ENCODE measurements around the gene WBP11. TPM values are rescaled to one million over a fixed set of nuclear protein-coding genes. Genes with fewer than 3 reads are reported as not detected.

Gene WBP11
- total RNA-seq, 1 experiment from 2014 or later = 47.3 TPM

- DNase-seq (ENCODE audit: low read depth, low spot score) = no peak
- intact Hi-C loops (cut with micrococcal nuclease; ENCODE audit: unreplicated experiment) = no loop called here
- Histone ChIP-seq H3K27me3 (ENCODE audit: control insufficient read depth, insufficient read depth, low read length) (no peaks in the 10 kb centered on the region), H3K9me3 (ENCODE audit: control insufficient read depth, insufficient read depth, low read depth, low read length) (no peaks in the 10 kb centered on the region), H3K4me1 (ENCODE audit: control insufficient read depth, insufficient read depth, low read length) (no peaks in the 10 kb centered on the region), H3K27ac (ENCODE audit: low read length) (no peak overlapping the region), H3K36me3 (ENCODE audit: control insufficient read depth, insufficient read depth, low read length) (peaks cover 31% of the 10 kb centered on the region), H3K4me3 (ENCODE audit: low read depth in 2 of 2, low read length in 2 of 2) (no peak overlapping the region)
- no peak for ATAC-seq
- in situ Hi-C loops (cut with HindIII; ENCODE audit: low pct_unique_long_range_greater_than_20kb, low sequenced_read_pairs) = no loop called here
- ChIA-PET CTCF (no interaction called here), POLR2A (interaction anchor here (0.5 kb wide), 1 partner anchor 16 kb away, joined by 3 read pairs; no protein-coding TSS in a partner anchor)
- no TSS peak for BruUV-seq (replicated peaks)
- TF ChIP-seq TCF7L2 (IDR thresholded peaks at IDR 0.05; ENCODE audit: low read depth, low read length) (no peak), POLR2AphosphoS5 (IDR thresholded peaks at IDR 0.05; ENCODE audit: low read depth, low read length) (no peak), REST (IDR thresholded peaks at IDR 0.05; ENCODE audit: insufficient read depth in 1 of 2, low read depth in 2 of 2, low read length in 1 of 2) (no peak), SIN3A (IDR thresholded peaks at IDR 0.05; ENCODE audit: borderline replicate concordance, insufficient read depth, low read depth, low read length) (no peak), CTCF (IDR thresholded peaks at IDR 0.05) (no peak)
Observed at GRCh38 chr12:14795028-14795448, 8.2 kb downstream of the WBP11 start.

GRCh38 chr12:14785568-14785967 lies 17.7 kb downstream of the WBP11 start:
- no TSS peak for BruUV-seq (replicated peaks)
- Histone ChIP-seq H3K4me3 (ENCODE audit: low read depth in 2 of 2, low read length in 2 of 2) (no peak overlapping the region), H3K36me3 (ENCODE audit: control insufficient read depth, insufficient read depth, low read length) (peaks cover 12% of the 10 kb centered on the region), H3K27ac (ENCODE audit: low read length) (no peak overlapping the region), H3K9me3 (ENCODE audit: control insufficient read depth, insufficient read depth, low read depth, low read length) (no peaks in the 10 kb centered on the region), H3K27me3 (ENCODE audit: control insufficient read depth, insufficient read depth, low read length) (no peaks in the 10 kb centered on the region), H3K4me1 (ENCODE audit: control insufficient read depth, insufficient read depth, low read length) (no peaks in the 10 kb centered on the region)
- POLR2A ChIA-PET = no interaction called here
- DNase-seq (ENCODE audit: low read depth, low spot score) = no peak
- intact Hi-C loops (cut with micrococcal nuclease; ENCODE audit: unreplicated experiment) (no loop called here), in situ Hi-C loops (cut with HindIII; ENCODE audit: low pct_unique_long_range_greater_than_20kb, low sequenced_read_pairs) (no loop called here)
- CTCF ChIA-PET = no interaction called here
- TF ChIP-seq SIN3A (IDR thresholded peaks at IDR 0.05; ENCODE audit: borderline replicate concordance, insufficient read depth, low read depth, low read length) (no peak), POLR2AphosphoS5 (IDR thresholded peaks at IDR 0.05; ENCODE audit: low read depth, low read length) (no peak), REST (IDR thresholded peaks at IDR 0.05; ENCODE audit: insufficient read depth in 1 of 2, low read depth in 2 of 2, low read length in 1 of 2) (no peak), TCF7L2 (IDR thresholded peaks at IDR 0.05; ENCODE audit: low read depth, low read length) (no peak), CTCF (IDR thresholded peaks at IDR 0.05) (no peak)
- ATAC-seq = no peak

Measured in Panc1 (cell line).